ENCODE results near the gene PCDHGA1. TPM values are rescaled to one million over a fixed set of nuclear protein-coding genes. Genes with fewer than 3 reads are reported as not detected.

Gene PCDHGA1
- total RNA-seq, 4 donors from 2014 or later: 0.65 to 0.97 (median 0.71) TPM

DNA sequence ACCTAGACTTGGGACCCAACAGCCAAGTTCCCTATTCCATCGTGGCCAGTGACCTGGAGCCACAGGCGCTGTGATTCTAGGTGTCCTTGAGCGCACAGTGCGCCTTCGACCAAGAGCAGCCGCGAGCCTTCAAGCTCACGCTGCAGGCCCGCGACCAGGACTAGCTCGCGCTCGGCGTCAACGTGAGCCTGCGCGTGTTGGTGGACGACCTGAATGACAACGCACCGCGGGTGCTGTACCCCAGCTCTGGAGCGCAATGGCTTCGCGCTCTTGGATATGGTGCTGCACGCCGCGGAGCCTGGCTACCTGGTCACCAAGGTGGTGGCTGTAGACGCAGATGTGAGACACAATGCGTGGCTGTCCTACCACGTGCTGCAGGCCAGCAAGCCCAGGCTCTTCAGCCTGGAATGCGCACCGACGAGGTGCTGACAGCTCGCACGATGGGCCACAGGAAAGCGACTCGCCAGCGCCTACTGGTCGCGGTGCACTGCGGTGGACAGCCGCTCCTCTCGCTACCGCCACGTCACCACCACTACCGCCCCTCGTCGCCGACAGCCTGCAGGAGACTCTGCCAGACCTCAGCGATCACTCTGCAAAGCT lies 111.4 kb downstream of the PCDHGA1 start:
- H3K9me3 ChIP-seq: no peaks in the 10 kb centered on the region
- no peak for DNase-seq

DNA sequence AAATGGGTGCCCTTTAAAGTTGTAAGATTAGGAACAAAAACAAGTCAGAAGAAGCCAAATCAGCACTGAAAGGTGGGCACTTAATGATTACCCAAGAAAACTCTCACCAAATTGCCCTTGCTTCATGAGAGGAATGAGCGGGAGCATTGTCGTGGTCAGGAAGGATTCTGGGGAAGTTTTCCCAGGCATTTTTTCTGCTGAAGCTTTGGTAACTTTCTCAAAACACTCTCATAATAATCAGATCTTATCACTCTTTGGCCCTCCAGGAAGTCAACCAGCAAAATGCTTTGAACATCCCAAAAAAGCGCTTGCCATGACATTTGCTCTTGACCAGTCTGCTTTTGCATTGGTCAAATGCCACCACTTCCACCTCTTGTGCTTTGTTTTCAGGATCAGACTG lies 135.0 kb downstream of the PCDHGA1 start:
- ATAC-seq (no peak), DNase-seq (no peak)
- in situ Hi-C loops (cut with MboI; ENCODE audit: low sequenced_read_pairs in 4 of 4) (no loop called here), intact Hi-C loops (cut with DNase I; ENCODE audit: low total_unique reads) (no loop called here)
- no peaks in the 10 kb centered on the region for H3K4me1 ChIP-seq
- H3K27me3 ChIP-seq: no peaks in the 10 kb centered on the region
- H3K9me3 ChIP-seq: no peaks in the 10 kb centered on the region
- H3K4me3 ChIP-seq: no peak overlapping the region
- no peaks in the 10 kb centered on the region for H3K36me3 ChIP-seq
- TF ChIP-seq, protein P1, sequence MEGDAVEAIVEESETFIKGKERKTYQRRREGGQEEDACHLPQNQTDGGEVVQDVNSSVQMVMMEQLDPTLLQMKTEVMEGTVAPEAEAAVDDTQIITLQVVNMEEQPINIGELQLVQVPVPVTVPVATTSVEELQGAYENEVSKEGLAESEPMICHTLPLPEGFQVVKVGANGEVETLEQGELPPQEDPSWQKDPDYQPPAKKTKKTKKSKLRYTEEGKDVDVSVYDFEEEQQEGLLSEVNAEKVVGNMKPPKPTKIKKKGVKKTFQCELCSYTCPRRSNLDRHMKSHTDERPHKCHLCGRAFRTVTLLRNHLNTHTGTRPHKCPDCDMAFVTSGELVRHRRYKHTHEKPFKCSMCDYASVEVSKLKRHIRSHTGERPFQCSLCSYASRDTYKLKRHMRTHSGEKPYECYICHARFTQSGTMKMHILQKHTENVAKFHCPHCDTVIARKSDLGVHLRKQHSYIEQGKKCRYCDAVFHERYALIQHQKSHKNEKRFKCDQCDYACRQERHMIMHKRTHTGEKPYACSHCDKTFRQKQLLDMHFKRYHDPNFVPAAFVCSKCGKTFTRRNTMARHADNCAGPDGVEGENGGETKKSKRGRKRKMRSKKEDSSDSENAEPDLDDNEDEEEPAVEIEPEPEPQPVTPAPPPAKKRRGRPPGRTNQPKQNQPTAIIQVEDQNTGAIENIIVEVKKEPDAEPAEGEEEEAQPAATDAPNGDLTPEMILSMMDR (IDR thresholded peaks at IDR 0.05 in 4 of 5, conservative IDR thresholded peaks at IDR 0.05 in 1 of 5): no peak
- no peak for TF ChIP-seq POLR2A (IDR thresholded peaks at IDR 0.05)
- H3K27ac ChIP-seq: no peak overlapping the region

More for the DNA sequence above, 111.4 kb downstream of the PCDHGA1 start:
- Histone ChIP-seq H3K4me3 (no peak overlapping the region), H3K36me3 (no peaks in the 10 kb centered on the region), H3K4me1 (peaks cover 0 to 4% of the 10 kb centered on the region in 2 donors), H3K27me3 (no peaks in the 10 kb centered on the region), H3K27ac (no peak overlapping the region)
- in situ Hi-C loops (cut with MboI; ENCODE audit: low sequenced_read_pairs in 4 of 4): no loop called here
- TF ChIP-seq, protein P1 (IDR thresholded peaks at IDR 0.05 in 4 of 5, conservative IDR thresholded peaks at IDR 0.05 in 1 of 5): no peak
- TF ChIP-seq POLR2A (IDR thresholded peaks at IDR 0.05): no peak
- intact Hi-C loops (cut with DNase I; ENCODE audit: low total_unique reads): no loop called here
- ATAC-seq: no peak

DNA sequence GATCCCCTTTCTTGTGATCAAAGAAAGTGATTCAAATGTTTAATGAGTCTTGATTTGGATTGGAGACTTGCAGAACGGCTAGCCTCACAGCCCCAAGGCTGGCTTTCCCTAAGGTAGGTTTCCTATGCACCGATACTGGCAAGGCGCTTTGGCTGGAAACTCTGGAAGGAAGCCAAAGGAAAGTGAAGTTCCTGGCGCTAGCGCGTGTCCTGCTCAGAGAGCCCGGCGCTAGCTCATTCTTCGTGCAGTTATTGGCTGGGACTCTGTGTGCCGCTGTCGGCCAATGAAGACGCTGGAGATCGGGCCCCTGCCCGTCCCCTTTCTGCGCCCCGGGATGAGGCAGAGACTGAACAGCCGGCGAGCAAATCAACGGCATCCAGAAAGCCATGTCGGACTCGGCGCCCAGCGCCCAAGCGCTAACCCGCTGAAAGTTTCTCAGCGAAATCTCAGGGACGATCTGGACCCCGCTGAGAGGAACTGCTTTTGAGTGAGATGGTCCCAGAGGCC lies 145.4 kb downstream of the PCDHGA1 start, which contains the start of gene PCDHGC3:
Gene PCDHGC3 (plus strand): TSS at position 342 of the 507 bp plus-strand sequence. CDS start 151 bp downstream, at position 493.
- Histone ChIP-seq H3K27me3 (no peaks in the 10 kb centered on the region), H3K27ac (peak within 1 kb of the TSS; percentile 82 to 91 (median 88)), H3K9me3 (no peaks in the 10 kb centered on the region), H3K36me3 (no peaks in the 10 kb centered on the region), H3K4me1 (peaks cover 48 to 53% of the 10 kb centered on the region in 2 donors), H3K4me3 (peak within 1 kb of the TSS; percentile 69 to 83 (median 75))
- intact Hi-C loops (cut with DNase I; ENCODE audit: low total_unique reads): loop anchor here (1.0 to 2.0 kb wide), 6 partner anchors 31 to 89 kb away; partner anchors contain the start of gene PCDHGA12
- ATAC-seq: peak; percentile 95
- in situ Hi-C loops (cut with MboI; ENCODE audit: low sequenced_read_pairs in 4 of 4): loop anchor here in 2 of 4 donors (5.0 kb wide), 4 partner anchors 47 to 87 kb away; partner anchors contain the start of gene PCDHGA11 (in 1 of the 2)
- TF ChIP-seq, protein P1 (IDR thresholded peaks at IDR 0.05 in 4 of 5, conservative IDR thresholded peaks at IDR 0.05 in 1 of 5): peak in 4 of 5 experiments; percentile 36 to 63 (median 58)
- peak; percentile 35 to 67 for TF ChIP-seq POLR2A (IDR thresholded peaks at IDR 0.05)
- peak; percentile 92 to 95 for DNase-seq

DNA sequence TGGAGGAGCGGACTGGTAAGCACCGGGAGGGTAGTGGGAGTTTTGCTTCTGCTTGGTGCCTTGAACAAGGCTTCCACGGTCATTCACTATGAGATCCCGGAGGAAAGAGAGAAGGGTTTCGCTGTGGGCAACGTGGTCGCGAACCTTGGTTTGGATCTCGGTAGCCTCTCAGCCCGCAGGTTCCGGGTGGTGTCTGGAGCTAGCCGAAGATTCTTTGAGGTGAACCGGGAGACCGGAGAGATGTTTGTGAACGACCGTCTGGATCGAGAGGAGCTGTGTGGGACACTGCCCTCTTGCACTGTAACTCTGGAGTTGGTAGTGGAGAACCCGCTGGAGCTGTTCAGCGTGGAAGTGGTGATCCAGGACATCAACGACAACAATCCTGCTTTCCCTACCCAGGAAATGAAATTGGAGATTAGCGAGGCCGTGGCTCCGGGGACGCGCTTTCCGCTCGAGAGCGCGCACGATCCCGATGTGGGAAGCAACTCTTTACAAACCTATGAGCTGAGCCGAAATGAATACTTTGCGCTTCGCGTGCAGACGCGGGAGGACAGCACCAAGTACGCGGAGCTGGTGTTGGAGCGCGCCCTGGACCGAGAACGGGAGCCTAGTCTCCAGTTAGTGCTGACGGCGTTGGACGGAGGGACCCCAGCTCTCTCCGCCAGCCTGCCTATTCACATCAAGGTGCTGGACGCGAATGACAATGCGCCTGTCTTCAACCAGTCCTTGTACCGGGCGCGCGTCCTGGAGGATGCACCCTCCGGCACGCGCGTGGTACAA lies 146.0 kb downstream of the PCDHGA1 start:
- Histone ChIP-seq H3K27ac (peak overlapping the region; percentile 82 to 91 (median 88)), H3K4me3 (peak overlapping the region; percentile 69 to 83 (median 75)), H3K4me1 (peaks cover 45 to 54% of the 10 kb centered on the region in 2 donors), H3K9me3 (no peaks in the 10 kb centered on the region), H3K36me3 (no peaks in the 10 kb centered on the region), H3K27me3 (no peaks in the 10 kb centered on the region)
- peak; percentile 60 to 64 for ATAC-seq
- intact Hi-C loops (cut with DNase I; ENCODE audit: low total_unique reads): loop anchor here (1.0 to 2.0 kb wide), 3 partner anchors 30 to 84 kb away; partner anchors contain the start of gene PCDHGA12
- TF ChIP-seq, protein P1 (IDR thresholded peaks at IDR 0.05 in 4 of 5, conservative IDR thresholded peaks at IDR 0.05 in 1 of 5): no peak
- TF ChIP-seq POLR2A (IDR thresholded peaks at IDR 0.05): peak in 1 of 2 donors; percentile 24
- in situ Hi-C loops (cut with MboI; ENCODE audit: low sequenced_read_pairs in 4 of 4): loop anchor here in 2 of 4 donors (5.0 kb wide), 4 partner anchors 46 to 86 kb away; partner anchors contain the start of gene PCDHGA11 (in 1 of the 2)
- peak; percentile 29 to 65 for DNase-seq
